DND-41 (cell line): Measurements from ENCODE around the gene COA3.

Source experiments
- ATAC-seq: fragments of 200-7000 bp; cut with Tn5 transposase; 3 replicates; pipeline ENCODE4 v1.9.1; 2021; ENCODE audit warnings: low read depth; ENCODE audit not compliant: insufficient read depth
- DNase-seq: peaks from one replicate; pipeline ENCODE4 v3.0.0-alpha.2; 2020
- H2AFZ ChIP-seq: 2 replicates; pipeline ENCODE4 v1.6.0; 2012; ENCODE audit warnings: low read depth, low read length
- H3K27ac ChIP-seq: 2 replicates; pipeline ENCODE4 v1.5.1; 2012; ENCODE audit warnings: low read length, inconsistent platforms
- H3K27me3 ChIP-seq: fragments of 200-600 bp; sonication (generic); 2 replicates; pipeline ENCODE4 v1.6.0; 2012; ENCODE audit warnings: low read length, mild to moderate bottlenecking, inconsistent platforms; ENCODE audit not compliant: insufficient read depth, poor library complexity
- H3K36me3 ChIP-seq: 2 replicates; pipeline ENCODE4 v1.5.1; 2012; ENCODE audit warnings: low read length, inconsistent platforms; ENCODE audit not compliant: insufficient read depth
- H3K4me1 ChIP-seq: 2 replicates; pipeline ENCODE4 v1.5.1; 2012; ENCODE audit warnings: mild to moderate bottlenecking, low read length; ENCODE audit not compliant: insufficient read depth
- H3K4me2 ChIP-seq: 2 replicates; pipeline ENCODE4 v1.6.0; 2012; ENCODE audit warnings: mild to moderate bottlenecking, moderate library complexity, low read length, inconsistent platforms; ENCODE audit not compliant: insufficient read depth
- H3K4me3 ChIP-seq, 2 experiments: fragments of 200-600 bp in 1 of 2; shearing (Covaris generic) in 1 of 2; 2 replicates each; pipeline ENCODE4 v1.5.1; 2012 to 2016; ENCODE audit warnings: inconsistent platforms in 2 of 2, low read length in 2 of 2, mild to moderate bottlenecking in 2 of 2, low read depth in 1 of 2, moderate library complexity in 1 of 2
- H3K79me2 ChIP-seq: 2 replicates; pipeline ENCODE4 v1.6.0; 2012; ENCODE audit warnings: low read length, inconsistent platforms; ENCODE audit not compliant: insufficient read depth
- H3K9ac ChIP-seq: 2 replicates; pipeline ENCODE4 v1.6.0; 2012; ENCODE audit warnings: low read depth, mild to moderate bottlenecking, inconsistent platforms, low read length, moderate library complexity
- H3K9me3 ChIP-seq: 2 replicates; pipeline ENCODE4 v1.5.1; 2012; ENCODE audit warnings: low read length, moderate library complexity, mild to moderate bottlenecking, inconsistent platforms; ENCODE audit not compliant: insufficient read depth, severe bottlenecking
- H4K20me1 ChIP-seq: 2 replicates; pipeline ENCODE4 v1.6.0; 2012; ENCODE audit warnings: low read length; ENCODE audit not compliant: insufficient read depth
- EZH2 ChIP-seq: IDR thresholded peaks from 3 replicates; pipeline ENCODE4 v1.6.1; 2012; ENCODE audit warnings: borderline replicate concordance, low read depth, mild to moderate bottlenecking, moderate library complexity, low read length, inconsistent platforms; ENCODE audit not compliant: severe bottlenecking
- TF ChIP-seq, protein P1 (sequence below): IDR thresholded peaks from 2 replicates; pipeline ENCODE4 v1.5.1; 2012; ENCODE audit warnings: borderline replicate concordance, low read length, moderate library complexity, mild to moderate bottlenecking; ENCODE audit not compliant: poor library complexity, severe bottlenecking; ENCODE audit errors: extremely low read depth

Gene COA3

GRCh38 chr17:42767512-42767911, 31.0 kb downstream of the COA3 start:
- H3K27me3 ChIP-seq, result no peaks in the 10 kb centered on the region
- no peak overlapping the region for H3K27ac ChIP-seq
- H3K4me1 ChIP-seq, result peaks cover 6% of the 10 kb centered on the region
- no peaks in the 10 kb centered on the region for H3K9me3 ChIP-seq
- TF ChIP-seq, protein P1, sequence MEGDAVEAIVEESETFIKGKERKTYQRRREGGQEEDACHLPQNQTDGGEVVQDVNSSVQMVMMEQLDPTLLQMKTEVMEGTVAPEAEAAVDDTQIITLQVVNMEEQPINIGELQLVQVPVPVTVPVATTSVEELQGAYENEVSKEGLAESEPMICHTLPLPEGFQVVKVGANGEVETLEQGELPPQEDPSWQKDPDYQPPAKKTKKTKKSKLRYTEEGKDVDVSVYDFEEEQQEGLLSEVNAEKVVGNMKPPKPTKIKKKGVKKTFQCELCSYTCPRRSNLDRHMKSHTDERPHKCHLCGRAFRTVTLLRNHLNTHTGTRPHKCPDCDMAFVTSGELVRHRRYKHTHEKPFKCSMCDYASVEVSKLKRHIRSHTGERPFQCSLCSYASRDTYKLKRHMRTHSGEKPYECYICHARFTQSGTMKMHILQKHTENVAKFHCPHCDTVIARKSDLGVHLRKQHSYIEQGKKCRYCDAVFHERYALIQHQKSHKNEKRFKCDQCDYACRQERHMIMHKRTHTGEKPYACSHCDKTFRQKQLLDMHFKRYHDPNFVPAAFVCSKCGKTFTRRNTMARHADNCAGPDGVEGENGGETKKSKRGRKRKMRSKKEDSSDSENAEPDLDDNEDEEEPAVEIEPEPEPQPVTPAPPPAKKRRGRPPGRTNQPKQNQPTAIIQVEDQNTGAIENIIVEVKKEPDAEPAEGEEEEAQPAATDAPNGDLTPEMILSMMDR, result no peak
- TF ChIP-seq EZH2, result no peak
- no peak for DNase-seq
- H3K9ac ChIP-seq, result no peak overlapping the region
- H2AFZ ChIP-seq, result no peak overlapping the region
- no peaks in the 10 kb centered on the region for H3K36me3 ChIP-seq
- 0 out of 2 replicates have a peak, but pooled peaks cover under 1% of the 10 kb centered on the region for H3K79me2 ChIP-seq
- H3K4me3 ChIP-seq, result no peak overlapping the region
- H3K4me2 ChIP-seq, result no peak overlapping the region
- H4K20me1 ChIP-seq, result no peaks in the 10 kb centered on the region
- ATAC-seq, result no peak

- no peak for ATAC-seq
- peaks cover 12% of the 10 kb centered on the region for H3K4me1 ChIP-seq
Measured at GRCh38 chr17:42766124-42766523, 32.4 kb downstream of the COA3 start.

DNA sequence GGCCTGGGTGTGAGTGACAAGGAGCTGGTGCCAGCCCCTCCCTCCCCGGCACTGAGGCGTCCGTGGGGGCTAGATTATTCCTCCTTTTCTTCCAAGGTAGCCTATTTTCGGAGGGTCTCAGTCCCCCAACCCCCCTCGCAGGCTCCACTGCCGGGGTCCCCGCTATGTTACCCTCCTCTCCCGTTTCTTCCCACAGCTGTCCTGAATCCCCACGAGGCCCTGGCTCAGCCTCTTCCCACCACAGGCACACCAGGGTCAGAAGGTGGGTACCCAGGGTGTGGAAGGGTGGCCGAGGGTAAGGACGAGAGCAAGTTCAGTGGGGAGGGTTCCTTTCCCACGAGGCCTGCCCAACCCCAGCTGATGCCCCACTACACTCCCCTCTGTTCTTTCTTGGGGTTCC, 36.9 kb downstream of the COA3 start:
- no peak for DNase-seq
- Histone ChIP-seq H3K36me3 (no peaks in the 10 kb centered on the region), H3K9ac (peak overlapping the region; percentile 56), H3K9me3 (no peaks in the 10 kb centered on the region), H3K4me3 (peak overlapping the region in 1 of 2 experiments; percentile 56; a peak in 2 of 4 replicates), H3K27ac (no peak overlapping the region), H3K4me1 (peaks cover 19% of the 10 kb centered on the region), H3K4me2 (peak overlapping the region; percentile 74), H2AFZ (peak overlapping the region; percentile 65), H3K27me3 (peaks cover 36% of the 10 kb centered on the region), H3K79me2 (no peaks in the 10 kb centered on the region), H4K20me1 (no peaks in the 10 kb centered on the region)
- TF ChIP-seq, protein P1, result no peak
- no peak for TF ChIP-seq EZH2
- ATAC-seq, result no peak

More at GRCh38 chr17:42766124-42766523, 32.4 kb downstream of the COA3 start:
- Histone ChIP-seq H3K27me3 (peaks cover 8% of the 10 kb centered on the region), H4K20me1 (no peaks in the 10 kb centered on the region), H2AFZ (no peak overlapping the region), H3K27ac (no peak overlapping the region), H3K9me3 (no peaks in the 10 kb centered on the region), H3K79me2 (no peaks in the 10 kb centered on the region), H3K4me2 (no peak overlapping the region), H3K9ac (no peak overlapping the region), H3K4me3 (no peak overlapping the region), H3K36me3 (no peaks in the 10 kb centered on the region)
- TF ChIP-seq, protein P1, result no peak
- no peak for TF ChIP-seq EZH2
- DNase-seq, result no peak
